ENCODE measurements around the gene BUB3.

DNA sequence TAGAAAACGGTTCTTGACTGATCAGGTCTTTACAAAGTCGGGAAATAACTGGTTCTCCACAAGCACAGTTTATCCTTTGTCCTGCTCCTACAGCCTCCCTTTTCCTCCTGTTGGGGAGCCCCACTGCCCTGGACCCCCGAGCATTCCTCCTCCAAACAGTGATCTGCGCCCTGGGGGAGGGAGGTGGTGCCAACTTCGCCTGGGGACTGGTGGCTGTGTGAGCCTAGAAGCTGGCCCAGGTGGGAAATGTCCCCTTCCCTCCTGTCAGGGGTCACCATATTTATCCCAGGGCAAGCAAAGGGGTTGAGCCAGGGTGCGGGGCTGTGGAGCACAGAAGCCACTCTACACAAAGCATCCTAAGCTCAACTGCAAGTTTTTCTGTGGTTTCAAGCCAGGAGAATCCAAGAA is 13.2 kb upstream of the BUB3 start:
- TF ChIP-seq, protein P1, sequence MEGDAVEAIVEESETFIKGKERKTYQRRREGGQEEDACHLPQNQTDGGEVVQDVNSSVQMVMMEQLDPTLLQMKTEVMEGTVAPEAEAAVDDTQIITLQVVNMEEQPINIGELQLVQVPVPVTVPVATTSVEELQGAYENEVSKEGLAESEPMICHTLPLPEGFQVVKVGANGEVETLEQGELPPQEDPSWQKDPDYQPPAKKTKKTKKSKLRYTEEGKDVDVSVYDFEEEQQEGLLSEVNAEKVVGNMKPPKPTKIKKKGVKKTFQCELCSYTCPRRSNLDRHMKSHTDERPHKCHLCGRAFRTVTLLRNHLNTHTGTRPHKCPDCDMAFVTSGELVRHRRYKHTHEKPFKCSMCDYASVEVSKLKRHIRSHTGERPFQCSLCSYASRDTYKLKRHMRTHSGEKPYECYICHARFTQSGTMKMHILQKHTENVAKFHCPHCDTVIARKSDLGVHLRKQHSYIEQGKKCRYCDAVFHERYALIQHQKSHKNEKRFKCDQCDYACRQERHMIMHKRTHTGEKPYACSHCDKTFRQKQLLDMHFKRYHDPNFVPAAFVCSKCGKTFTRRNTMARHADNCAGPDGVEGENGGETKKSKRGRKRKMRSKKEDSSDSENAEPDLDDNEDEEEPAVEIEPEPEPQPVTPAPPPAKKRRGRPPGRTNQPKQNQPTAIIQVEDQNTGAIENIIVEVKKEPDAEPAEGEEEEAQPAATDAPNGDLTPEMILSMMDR (conservative IDR thresholded peaks at IDR 0.05 in 1 of 2, IDR thresholded peaks at IDR 0.05 in 1 of 2; ENCODE audit: extremely low read depth in 1 of 2, insufficient read depth in 1 of 2, low read depth in 1 of 2, low read length in 2 of 2): no peak
- TF ChIP-seq EZH2 (IDR thresholded peaks at IDR 0.05; ENCODE audit: borderline replicate concordance, low read length): no peak

Data from mammary epithelial cell (primary cell).